H9 (cell line): Measurements from ENCODE around the gene DCAF17. TPM values are rescaled to one million over a fixed set of nuclear protein-coding genes. Genes with fewer than 3 reads are reported as not detected.

Experiments used
- DNase-seq: peaks from one replicate; pipeline ENCODE4 v3.0.0-alpha.2; 2017
- H2AFZ ChIP-seq: one replicate; pipeline ENCODE4 v1.6.1; 2013; ENCODE audit warnings: mild to moderate bottlenecking, low read length, control low read depth, moderate library complexity
- H2AK5ac ChIP-seq: 2 replicates; pipeline ENCODE4 v1.6.1; 2013; ENCODE audit warnings: low read length, control low read depth, mixed read lengths; ENCODE audit not compliant: insufficient read length
- H2BK120ac ChIP-seq: one replicate; pipeline ENCODE4 v1.6.1; 2013; ENCODE audit warnings: low read depth, mild to moderate bottlenecking, low read length, control low read depth, inconsistent platforms; ENCODE audit not compliant: poor library complexity, severe bottlenecking
- H2BK12ac ChIP-seq: 2 replicates; pipeline ENCODE4 v1.6.1; 2013; ENCODE audit warnings: low read length, control low read depth, mixed read lengths, low read depth; ENCODE audit not compliant: insufficient read length
- H2BK15ac ChIP-seq: 2 replicates; pipeline ENCODE4 v1.6.1; 2013; ENCODE audit warnings: low read depth, low read length, control low read depth
- H2BK20ac ChIP-seq: one replicate; pipeline ENCODE4 v1.6.1; 2013; ENCODE audit warnings: low read depth, mild to moderate bottlenecking, low read length, control low read depth, inconsistent platforms; ENCODE audit not compliant: poor library complexity, severe bottlenecking
- H2BK5ac ChIP-seq: 2 replicates; pipeline ENCODE4 v1.6.1; 2013; ENCODE audit warnings: low read length, control low read depth, mixed read lengths; ENCODE audit not compliant: insufficient read length
- H3K14ac ChIP-seq: 2 replicates; pipeline ENCODE4 v1.6.1; 2013; ENCODE audit warnings: low read length, control low read depth; ENCODE audit not compliant: insufficient read depth
- H3K18ac ChIP-seq: 2 replicates; pipeline ENCODE4 v1.6.1; 2013; ENCODE audit warnings: low read depth, mild to moderate bottlenecking, mixed read lengths, low read length, control low read depth; ENCODE audit not compliant: insufficient read length
- H3K23ac ChIP-seq: 2 replicates; pipeline ENCODE4 v1.6.1; 2013; ENCODE audit warnings: low read length, control low read depth, mixed read lengths, low read depth; ENCODE audit not compliant: insufficient read length
- H3K23me2 ChIP-seq: 2 replicates; pipeline ENCODE4 v1.6.1; 2013; ENCODE audit warnings: low read depth, mild to moderate bottlenecking, mixed read lengths, low read length, control low read depth; ENCODE audit not compliant: insufficient read length, poor library complexity, severe bottlenecking
- H3K27ac ChIP-seq: 2 replicates; pipeline ENCODE4 v1.5.1; 2013; ENCODE audit warnings: low read length, control low read depth, mixed read lengths, low read depth; ENCODE audit not compliant: insufficient read length
- H3K27me3 ChIP-seq: 2 replicates; pipeline ENCODE4 v1.6.1; 2013; ENCODE audit warnings: low read length, control low read depth, inconsistent platforms; ENCODE audit not compliant: insufficient read depth
- H3K4ac ChIP-seq: 2 replicates; pipeline ENCODE4 v1.6.1; 2013; ENCODE audit warnings: low read depth, mild to moderate bottlenecking, control low read depth, inconsistent platforms, low read length, moderate library complexity
- H3K4me1 ChIP-seq: 2 replicates; pipeline ENCODE4 v1.6.1; 2013; ENCODE audit warnings: low read length, control low read depth, inconsistent platforms; ENCODE audit not compliant: insufficient read depth
- H3K4me2 ChIP-seq: 2 replicates; pipeline ENCODE4 v1.6.1; 2013; ENCODE audit warnings: low read length, control low read depth, mixed read lengths; ENCODE audit not compliant: insufficient read length, insufficient read depth
- H3K56ac ChIP-seq: 2 replicates; pipeline ENCODE4 v1.6.1; 2013; ENCODE audit warnings: low read depth, mild to moderate bottlenecking, mixed read lengths, low read length, control low read depth; ENCODE audit not compliant: insufficient read length
- H3K79me1 ChIP-seq: 2 replicates; pipeline ENCODE4 v1.6.1; 2013; ENCODE audit warnings: low read depth, mild to moderate bottlenecking, moderate library complexity, low read length, control low read depth, inconsistent platforms; ENCODE audit not compliant: insufficient read depth, poor library complexity, severe bottlenecking
- H3K79me2 ChIP-seq: 2 replicates; pipeline ENCODE4 v1.6.1; 2013; ENCODE audit warnings: low read length, control low read depth, inconsistent platforms; ENCODE audit not compliant: insufficient read depth
- H3K9ac ChIP-seq: 2 replicates; pipeline ENCODE4 v1.6.1; 2013; ENCODE audit warnings: low read length, control low read depth, mixed read lengths; ENCODE audit not compliant: insufficient read length; ENCODE audit errors: extremely low read depth
- H3K9me3 ChIP-seq: one replicate; pipeline ENCODE4 v1.6.1; 2013; ENCODE audit warnings: low read depth, low read length, inconsistent platforms; ENCODE audit not compliant: control insufficient read depth
- H3T11ph ChIP-seq: one replicate; pipeline ENCODE4 v1.6.1; 2013; ENCODE audit warnings: mild to moderate bottlenecking, low read length, control low read depth, inconsistent platforms
- H4K20me1 ChIP-seq: one replicate; pipeline ENCODE4 v1.6.1; 2013; ENCODE audit not compliant: control insufficient read depth, insufficient read length, insufficient read depth
- H4K5ac ChIP-seq: 2 replicates; pipeline ENCODE4 v1.6.1; 2013; ENCODE audit warnings: low read depth, mild to moderate bottlenecking, mixed read lengths, low read length, control low read depth; ENCODE audit not compliant: insufficient read length
- H4K8ac ChIP-seq: replicated peaks from 2 replicates; pipeline ENCODE4 v1.6.1; 2013; ENCODE audit warnings: low read length, control low read depth, mixed read lengths, low read depth; ENCODE audit not compliant: insufficient read length
- H4K91ac ChIP-seq: 2 replicates; pipeline ENCODE4 v1.6.1; 2013; ENCODE audit warnings: low read depth, mild to moderate bottlenecking, moderate library complexity, mixed read lengths, low read length, control low read depth; ENCODE audit not compliant: insufficient read length
- H3K27ac Mint-ChIP-seq, 3 experiments: 2 replicates in 2 of 3; 3 replicates in 1 of 3; pipeline ENCODE4 v1.8.0; 2020 to 2021; ENCODE audit warnings: mixed read lengths in 3 of 3, mild to moderate bottlenecking in 1 of 3, moderate library complexity in 1 of 3
- H3K27me3 Mint-ChIP-seq: 2 replicates; pipeline ENCODE4 v1.8.0; 2021; ENCODE audit warnings: low read depth, mild to moderate bottlenecking, moderate library complexity, mixed read lengths
- H3K36me3 Mint-ChIP-seq, 3 experiments: 2 replicates in 2 of 3; 3 replicates in 1 of 3; pipeline ENCODE4 v1.8.0; 2020 to 2021; ENCODE audit warnings: low read depth in 3 of 3, mixed read lengths in 3 of 3; ENCODE audit not compliant: insufficient read depth in 1 of 3
- H3K4me1 Mint-ChIP-seq, 2 experiments: 2 replicates each; pipeline ENCODE4 v1.8.0; 2020; ENCODE audit warnings: mixed read lengths in 2 of 2
- H3K4me3 Mint-ChIP-seq, 2 experiments: 2 replicates in 1 of 2; 3 replicates in 1 of 2; pipeline ENCODE4 v1.8.0; 2020 to 2021; ENCODE audit warnings: mild to moderate bottlenecking in 2 of 2, mixed read lengths in 2 of 2, moderate library complexity in 1 of 2
- H3K9me3 Mint-ChIP-seq, 2 experiments: 2 replicates in 1 of 2; 3 replicates in 1 of 2; pipeline ENCODE4 v1.8.0; 2020; ENCODE audit warnings: mild to moderate bottlenecking in 2 of 2, mixed read lengths in 2 of 2, moderate library complexity in 1 of 2
- CTCF ChIP-seq: fragments of 200-600 bp; sonication (generic); conservative IDR thresholded peaks from 3 replicates; pipeline ENCODE4 v1.8.0; 2021; ENCODE audit warnings: antibody characterized with exemption, mild to moderate bottlenecking
- WGBS: extraction: QIAGEN DNeasy Blood & Tissue Kit; methylation state at CpG from one replicate; pipeline ENCODE4 v1.1.7; 2013; ENCODE audit warnings: missing lambda C conversion rate, low lambda C conversion rate, mixed read lengths; ENCODE audit not compliant: insufficient read length; ENCODE audit errors: extremely low coverage; 5-methylcytosine and 5-hydroxymethylcytosine counted together
- total RNA-seq: library from RNA; stranded (reverse); gene quantifications from 2 replicates; pipeline ENCODE4 v1.2.1, GENCODE V29; 2021

Gene DCAF17
- total RNA-seq, 1 experiment from 2014 or later = 28.1 TPM

DNA sequence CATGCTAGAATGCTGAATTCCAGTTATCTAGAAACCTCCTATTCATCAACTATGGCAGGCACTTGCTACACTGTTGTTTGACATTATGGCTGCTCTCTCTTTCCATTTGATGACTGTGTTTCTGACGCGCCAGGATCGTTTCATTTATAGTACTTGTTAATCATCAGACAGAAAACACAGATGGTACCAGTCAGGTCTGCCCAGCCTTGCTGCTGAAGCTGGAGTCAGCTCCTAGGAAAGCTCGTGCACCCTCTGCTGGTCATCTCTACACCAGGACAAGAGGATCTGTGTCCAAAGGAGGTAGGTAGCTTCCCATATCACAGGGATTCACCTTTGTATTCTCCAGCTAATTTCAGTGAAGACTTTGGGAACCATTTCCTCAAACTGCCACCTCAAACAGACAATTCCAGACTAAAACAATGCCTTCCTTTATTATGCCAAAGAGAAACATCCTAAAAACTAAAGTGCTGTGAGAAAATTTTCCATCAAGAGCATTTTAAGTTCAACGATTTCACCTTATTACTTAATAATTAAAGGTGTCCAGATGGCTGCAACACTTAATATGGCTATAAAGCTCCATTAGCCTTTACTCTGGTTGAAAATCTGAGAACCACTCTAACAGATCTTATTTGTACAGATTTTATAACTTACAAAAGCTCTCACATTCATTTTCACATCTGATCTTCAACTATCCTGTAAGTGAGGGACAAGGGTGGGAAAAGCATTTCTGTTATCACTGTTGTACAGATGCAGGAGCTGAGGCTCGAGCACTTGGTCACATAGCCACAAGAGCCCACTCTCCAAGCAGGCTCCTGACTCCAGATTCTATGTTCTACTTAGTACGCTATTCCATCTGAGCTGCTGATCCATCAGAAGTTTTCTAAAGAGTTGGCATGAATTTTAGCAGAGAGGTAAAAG, 17.8 kb upstream of the DCAF17 start:
- Histone ChIP-seq H3K27ac (no peak overlapping the region), H2BK15ac (no peak overlapping the region), H3T11ph (no peak overlapping the region), H2BK20ac (peak overlapping the region; percentile 75), H3K4ac (no peak overlapping the region), H2BK5ac (no peak overlapping the region), H3K14ac (no peak overlapping the region), H3K4me1 (no peaks in the 10 kb centered on the region), H3K56ac (no peak overlapping the region), H4K8ac (no peak overlapping the region), H3K27me3 (no peaks in the 10 kb centered on the region), H3K4me2 (no peak overlapping the region), H3K9ac (no peak overlapping the region), H3K18ac (no peak overlapping the region), H3K79me1 (peaks cover 2% of the 10 kb centered on the region), H4K91ac (no peak overlapping the region), H4K5ac (no peak overlapping the region), H2BK12ac (no peak overlapping the region), H4K20me1 (no peaks in the 10 kb centered on the region), H2BK120ac (no peak overlapping the region), H3K23me2 (no peaks in the 10 kb centered on the region), H2AFZ (no peak overlapping the region), H3K9me3 (no peaks in the 10 kb centered on the region), H3K23ac (no peak overlapping the region), H3K79me2 (peaks cover 1% of the 10 kb centered on the region; the same call in 1 of the 2 replicates), H2AK5ac (peak overlapping the region; percentile 95)
- peaks cover 0 to 6% (median 4%) of the 10 kb centered on the region in 3 experiments; a peak in 4 of 7 replicates for H3K36me3 Mint-ChIP-seq
- no CpG with 5 or more reads among the region's 7 CpGs for WGBS
- H3K27ac Mint-ChIP-seq = peak overlapping the region in 2 of 3 experiments; percentile 34 to 62; a peak in 2 of 7 replicates
- H3K4me3 Mint-ChIP-seq = no peak overlapping the region
- peak; percentile 86 for DNase-seq
- no peaks in the 10 kb centered on the region for H3K9me3 Mint-ChIP-seq
- no peaks in the 10 kb centered on the region for H3K27me3 Mint-ChIP-seq
- peaks cover 25 to 27% of the 10 kb centered on the region in 2 experiments for H3K4me1 Mint-ChIP-seq
- TF ChIP-seq CTCF = peak; percentile 91
